CD4-positive, alpha-beta T cell (primary cell): ENCODE data around the gene MBTD1. TPM values are rescaled to one million over a fixed set of nuclear protein-coding genes. Genes with fewer than 3 reads are reported as not detected.
A peak's percentile ranks its signal among the peaks of the same experiment; 100 is the strongest.

ENCODE experiments used
- ATAC-seq: fragments of 200-7000 bp; cut with Tn5 transposase; one replicate; pipeline ENCODE4 v1.10.0; 2022; ENCODE audit warnings: mild to moderate bottlenecking; ENCODE audit not compliant: poor library complexity
- CTCF ChIA-PET: fragments of 350-600 bp; sonication (Branson Sonifier 250); formaldehyde crosslinking; loops from one replicate; lab custom pipeline; 2021; ENCODE audit warnings: antibody characterized with exemption, inconsistent platforms; lab: Charles Lee
- POLR2A ChIA-PET: fragments of 350-600 bp; sonication (Branson Sonifier 250); formaldehyde crosslinking; loops from one replicate; lab custom pipeline; 2021; ENCODE audit warnings: antibody characterized with exemption, inconsistent platforms; lab: Charles Lee
- DNase-seq, 14 experiments: peaks; one replicate each; pipeline ENCODE4 v3.0.0-alpha.2; 2013 to 2020; ENCODE audit warnings: mixed read lengths in 2 of 14
- H3K27ac ChIP-seq, 2 donors: one replicate each; pipeline versions ENCODE4 v1.5.1 to v1.7.0; 2013; ENCODE audit warnings: low read length in 2 of 2, low read depth in 1 of 2, mild to moderate bottlenecking in 1 of 2
- H3K27me3 ChIP-seq, 2 experiments: 1 replicate in 1 of 2; 2 replicates in 1 of 2; pipeline versions ENCODE4 v1.6.1 to v1.7.0; 2013; ENCODE audit warnings: low read length in 2 of 2, control low read depth in 1 of 2, mild to moderate bottlenecking in 1 of 2, moderate library complexity in 1 of 2; ENCODE audit not compliant: insufficient read depth in 2 of 2, control insufficient read depth in 1 of 2
- H3K36me3 ChIP-seq: one replicate; pipeline ENCODE4 v1.6.1; 2013; ENCODE audit warnings: low read length, control low read depth; ENCODE audit not compliant: insufficient read depth
- H3K4me1 ChIP-seq: one replicate; pipeline ENCODE4 v1.6.1; 2013; ENCODE audit warnings: low read length, control low read depth; ENCODE audit not compliant: insufficient read depth
- H3K4me3 ChIP-seq: one replicate; pipeline ENCODE4 v1.5.1; 2013; ENCODE audit warnings: mild to moderate bottlenecking, low read length, moderate library complexity
- H3K9me3 ChIP-seq, 2 experiments: 1 replicate in 1 of 2; 2 replicates in 1 of 2; pipeline versions ENCODE4 v1.6.1 to v1.7.0; 2013; ENCODE audit warnings: low read length in 2 of 2, mild to moderate bottlenecking in 2 of 2, control low read depth in 1 of 2, moderate library complexity in 1 of 2; ENCODE audit not compliant: control insufficient read depth in 1 of 2, insufficient read depth in 1 of 2
- H3K27ac Mint-ChIP-seq: one replicate; pipeline ENCODE4 v1.8.0; 2020; ENCODE audit warnings: mixed read lengths
- H3K27me3 Mint-ChIP-seq: one replicate; pipeline ENCODE4 v1.8.0; 2021; ENCODE audit warnings: mixed read lengths
- H3K36me3 Mint-ChIP-seq: one replicate; pipeline ENCODE4 v1.8.0; 2021; ENCODE audit warnings: low read depth, mixed read lengths
- H3K4me1 Mint-ChIP-seq: one replicate; pipeline ENCODE4 v1.8.0; 2021; ENCODE audit warnings: low read depth, mixed read lengths
- H3K4me3 Mint-ChIP-seq: one replicate; pipeline ENCODE4 v1.8.0; 2020; ENCODE audit warnings: mild to moderate bottlenecking, mixed read lengths
- H3K9me3 Mint-ChIP-seq: one replicate; pipeline ENCODE4 v1.8.0; 2020; ENCODE audit warnings: mixed read lengths
- CTCF ChIP-seq: fragments of 200-600 bp; IDR thresholded peaks from one replicate; pipeline ENCODE4 v1.8.0; 2022; ENCODE audit warnings: antibody characterized with exemption, mild to moderate bottlenecking
- intact Hi-C, 2 experiments: fragments of 100-400 bp; cut with DNase I in 1 of 2; cut with micrococcal nuclease in 1 of 2; formaldehyde crosslinking; loops; one replicate each; pipeline versions ENCODE4 v1.15.1 to v1.9.0; 2023 to 2025; cut with DNase I, micrococcal nuclease
- total RNA-seq, 174 experiments: library from RNA in 2 of 174; stranded (reverse) in 2 of 174; gene quantifications; one replicate each; pipeline ENCODE4 v1.2.3 and lab custom pipeline; 2021 to 2026

MBTD1 gene
- total RNA-seq, 2 experiments from 2014 or later: 23.0 TPM

- Histone ChIP-seq H3K4me1 (peaks cover 36% of the 10 kb centered on the region), H3K36me3 (peaks cover 40% of the 10 kb centered on the region), H3K27ac (no peak overlapping the region), H3K4me3 (no peak overlapping the region), H3K27me3 (no peaks in the 10 kb centered on the region), H3K9me3 (no peaks in the 10 kb centered on the region)
- TF ChIP-seq CTCF: no peak
- intact Hi-C loops: loop anchor here (5.0 to 10.0 kb wide), 5 partner anchors 96 to 888 kb away; partner anchors contain the start of genes EME1 (in 1 of the 2), MRPL27 (in 1 of the 2), NME1 (in 1 of the 2) and NME2 (in 1 of the 2)
- DNase-seq (no peak), ATAC-seq (no peak)
- ChIA-PET POLR2A (no interaction called here), CTCF (no interaction called here)
- peak overlapping the region; percentile 84 for H3K4me3 Mint-ChIP-seq
- H3K4me1 Mint-ChIP-seq: peaks cover 75% of the 10 kb centered on the region
- H3K27me3 Mint-ChIP-seq: no peaks in the 10 kb centered on the region
- no peaks in the 10 kb centered on the region for H3K9me3 Mint-ChIP-seq
- peak overlapping the region; percentile 41 for H3K27ac Mint-ChIP-seq
- H3K36me3 Mint-ChIP-seq: peaks cover 89% of the 10 kb centered on the region
Measured at GRCh38 chr17:51263006-51263405, 3.2 kb upstream of the MBTD1 start.

DNA sequence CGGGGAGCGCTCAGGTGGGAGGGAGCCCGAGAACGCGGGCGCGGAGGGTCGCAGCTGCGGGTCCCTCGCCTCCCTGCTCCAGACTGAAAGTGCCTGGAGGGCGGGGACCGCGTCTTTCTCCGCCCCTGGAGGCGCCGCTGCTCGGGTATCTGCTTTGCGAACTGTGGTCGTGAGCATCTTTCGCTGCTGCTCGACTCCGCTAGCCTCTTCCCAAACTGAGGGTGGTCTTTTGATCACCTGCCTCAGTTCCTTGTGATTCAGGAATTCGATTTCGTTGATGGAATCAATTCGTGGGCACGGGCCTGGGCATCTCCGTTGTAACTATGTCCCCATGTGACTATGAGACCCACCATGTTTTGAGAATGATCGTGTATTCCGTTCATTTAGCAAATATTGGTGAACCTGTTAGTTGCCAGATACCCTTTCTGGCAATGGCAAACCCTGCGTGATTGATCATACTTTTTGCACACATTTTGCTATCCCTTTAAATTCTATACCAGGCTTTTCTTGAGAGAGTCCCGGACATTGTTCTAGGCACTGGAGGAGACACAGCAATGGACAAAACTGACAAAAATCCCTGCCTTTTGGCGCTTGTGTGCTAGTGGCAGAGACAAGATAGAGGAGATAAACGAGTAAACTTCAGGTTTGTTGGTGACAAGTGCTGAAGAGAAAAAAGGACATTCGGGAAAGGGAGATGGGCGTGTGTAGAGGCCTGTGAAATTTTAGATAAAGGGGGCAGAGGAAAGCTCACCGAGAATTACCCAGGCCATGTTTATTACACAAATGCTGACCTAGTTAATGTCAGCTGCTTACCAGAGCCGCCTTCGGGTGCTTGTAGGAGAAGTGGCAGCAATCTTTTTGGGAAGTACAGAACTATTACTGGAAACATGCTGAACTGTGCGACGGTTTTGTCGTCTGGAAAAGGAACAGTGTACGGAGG is 1.4 kb upstream of the MBTD1 start:
- peak overlapping the region; percentile 58 to 96 for H3K27ac ChIP-seq
- no peaks in the 10 kb centered on the region for H3K9me3 ChIP-seq
- peaks cover 32% of the 10 kb centered on the region for H3K36me3 ChIP-seq
- DNase-seq (peak in 3 of 14 experiments; percentile 4 to 31 (median 20)), ATAC-seq (no peak)
- H3K27ac Mint-ChIP-seq: peak overlapping the region; percentile 99
- intact Hi-C loops: loop anchor here (5.0 to 10.0 kb wide), 5 partner anchors 94 to 886 kb away; partner anchors contain the start of genes EME1 (in 1 of the 2), MRPL27 (in 1 of the 2), NME1 (in 1 of the 2) and NME2 (in 1 of the 2)
- H3K4me1 ChIP-seq: peaks cover 36% of the 10 kb centered on the region
- peaks cover 79% of the 10 kb centered on the region for H3K4me1 Mint-ChIP-seq
- H3K4me3 ChIP-seq: peak overlapping the region; percentile 90
- TF ChIP-seq CTCF: no peak
- H3K36me3 Mint-ChIP-seq: peaks cover 87% of the 10 kb centered on the region
- CTCF ChIA-PET: interaction anchor here (1.0 kb wide), 1 partner anchor 108 kb away, joined by 3 read pairs; the partner anchor contains the start of gene NME1
- H3K27me3 ChIP-seq: no peaks in the 10 kb centered on the region
- no peaks in the 10 kb centered on the region for H3K9me3 Mint-ChIP-seq
- POLR2A ChIA-PET: interaction anchor here (0.5 to 1.9 kb wide), 12 partner anchors 8 to 394 kb away, joined by 3 to 14 read pairs (median 4); partner anchors contain the start of genes NME1, NME2, SPAG9 and TOB1
- H3K27me3 Mint-ChIP-seq: no peaks in the 10 kb centered on the region
- peak overlapping the region; percentile 90 for H3K4me3 Mint-ChIP-seq

DNA sequence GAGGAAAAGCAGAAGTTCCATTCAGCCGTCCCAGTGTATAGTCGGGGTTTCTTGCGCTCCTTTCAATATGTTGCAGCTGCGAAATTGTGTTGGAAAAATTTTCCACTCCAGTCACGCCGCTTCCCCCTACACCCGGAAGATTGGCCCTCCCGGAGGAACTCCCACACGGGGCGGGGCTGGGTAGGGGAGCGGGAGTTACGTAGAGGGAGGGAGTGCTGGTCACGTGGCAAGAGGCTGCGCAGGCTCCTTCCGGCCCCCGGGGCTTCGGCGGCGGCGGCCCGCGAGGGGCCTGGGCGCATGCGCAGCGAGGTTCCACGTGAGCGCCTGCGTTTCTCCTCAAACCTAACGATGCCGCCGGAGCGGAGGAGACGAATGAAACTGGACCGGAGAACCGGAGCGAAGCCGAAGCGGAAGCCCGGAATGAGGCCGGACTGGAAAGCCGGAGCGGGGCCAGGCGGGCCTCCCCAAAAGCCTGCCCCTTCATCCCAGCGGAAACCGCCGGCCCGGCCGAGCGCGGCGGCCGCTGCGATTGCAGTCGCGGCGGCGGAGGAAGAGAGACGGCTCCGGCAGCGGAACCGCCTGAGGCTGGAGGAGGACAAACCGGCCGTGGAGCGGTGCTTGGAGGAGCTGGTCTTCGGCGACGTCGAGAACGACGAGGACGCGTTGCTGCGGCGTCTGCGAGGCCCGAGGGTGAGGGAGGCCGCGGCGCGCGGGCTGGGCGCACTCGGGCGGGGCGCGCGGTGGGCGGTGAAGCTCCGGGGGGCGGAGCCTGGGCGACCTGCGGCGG is 581 bp upstream of the MBTD1 start, which contains the start of gene UTP18:
TSS of gene UTP18 (plus strand) at position 310 of the 787 bp plus-strand sequence. CDS start at position 349, 39 bp downstream.
- DNase-seq (peak; percentile 89 to 99 (median 96)), ATAC-seq (peak; percentile 81)
- Histone ChIP-seq H3K4me1 (peaks cover 36% of the 10 kb centered on the region), H3K27me3 (no peaks in the 10 kb centered on the region), H3K4me3 (peak within 1 kb of the TSS; percentile 90), H3K27ac (peak within 1 kb of the TSS; percentile 96 to 99), H3K36me3 (peaks cover 33% of the 10 kb centered on the region), H3K9me3 (no peaks in the 10 kb centered on the region)
- ChIA-PET CTCF (interaction anchor here (1.0 kb wide), 1 partner anchor 107 kb away, joined by 3 read pairs; the partner anchor contains the start of gene NME1), POLR2A (interaction anchor here (0.5 to 1.9 kb wide), 13 partner anchors 9 to 393 kb away, joined by 3 to 14 read pairs (median 4); partner anchors contain the start of genes NME1, NME2, SPAG9 and TOB1)
- TF ChIP-seq CTCF: no peak
- Mint-ChIP-seq H3K27ac (peak within 1 kb of the TSS; percentile 99), H3K4me1 (peaks cover 83% of the 10 kb centered on the region), H3K9me3 (no peaks in the 10 kb centered on the region), H3K4me3 (peak within 1 kb of the TSS; percentile 99), H3K36me3 (peaks cover 86% of the 10 kb centered on the region), H3K27me3 (no peaks in the 10 kb centered on the region)
- intact Hi-C loops: loop anchor here (5.0 to 10.0 kb wide), 5 partner anchors 93 to 886 kb away; partner anchors contain the start of genes EME1 (in 1 of the 2), MRPL27 (in 1 of the 2), NME1 (in 1 of the 2) and NME2 (in 1 of the 2)
